CD4-positive, alpha-beta T cell treated with Interleukin-1 beta for 1 hour (primary cell): ENCODE measurements around the gene APOBEC4.

Source experiments
- DNase-seq, 2 donors: peaks; one replicate each; pipeline ENCODE4 v3.0.0-alpha.2; 2020 to 2022

Gene APOBEC4

DNA sequence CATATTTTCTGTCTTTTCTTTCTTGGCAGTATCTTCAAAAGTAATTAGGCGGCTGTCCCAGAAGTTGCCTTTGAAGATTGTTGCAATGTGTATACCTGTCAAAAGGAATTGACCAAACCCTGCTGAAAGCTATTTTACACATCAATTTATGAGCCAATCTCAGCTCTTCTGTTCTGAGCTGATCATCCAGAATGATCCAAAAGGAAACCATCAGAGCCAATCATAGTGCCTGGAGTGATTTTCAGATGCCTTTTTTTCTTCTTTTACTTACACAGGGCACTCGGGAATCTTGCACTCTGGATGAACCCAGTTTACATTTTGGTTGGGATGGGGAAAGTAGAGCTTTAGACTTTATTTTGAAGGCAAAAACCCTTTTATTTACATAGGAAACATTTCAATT lies 21.8 kb upstream of the APOBEC4 start:
- no peak for DNase-seq

DNA sequence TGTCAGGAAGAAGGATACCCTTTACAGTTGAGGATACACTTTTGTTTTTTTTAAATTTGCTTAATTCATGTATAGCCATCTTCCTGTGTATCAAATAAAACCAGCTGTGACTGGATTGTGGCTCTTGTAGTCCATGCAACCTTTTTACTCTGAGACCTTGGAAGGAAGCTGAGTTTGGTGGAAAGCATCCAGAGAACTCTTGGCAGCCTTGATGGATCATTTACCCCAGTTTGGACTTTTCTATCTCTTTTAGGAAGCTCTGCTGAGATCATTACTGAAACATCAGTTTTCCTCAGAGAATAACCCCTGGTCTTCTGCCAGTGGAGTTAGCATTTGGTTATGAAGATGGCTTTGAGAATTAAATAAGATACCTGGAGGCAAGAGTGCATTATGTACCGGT lies 21.2 kb upstream of the APOBEC4 start:
- DNase-seq = no peak

DNA sequence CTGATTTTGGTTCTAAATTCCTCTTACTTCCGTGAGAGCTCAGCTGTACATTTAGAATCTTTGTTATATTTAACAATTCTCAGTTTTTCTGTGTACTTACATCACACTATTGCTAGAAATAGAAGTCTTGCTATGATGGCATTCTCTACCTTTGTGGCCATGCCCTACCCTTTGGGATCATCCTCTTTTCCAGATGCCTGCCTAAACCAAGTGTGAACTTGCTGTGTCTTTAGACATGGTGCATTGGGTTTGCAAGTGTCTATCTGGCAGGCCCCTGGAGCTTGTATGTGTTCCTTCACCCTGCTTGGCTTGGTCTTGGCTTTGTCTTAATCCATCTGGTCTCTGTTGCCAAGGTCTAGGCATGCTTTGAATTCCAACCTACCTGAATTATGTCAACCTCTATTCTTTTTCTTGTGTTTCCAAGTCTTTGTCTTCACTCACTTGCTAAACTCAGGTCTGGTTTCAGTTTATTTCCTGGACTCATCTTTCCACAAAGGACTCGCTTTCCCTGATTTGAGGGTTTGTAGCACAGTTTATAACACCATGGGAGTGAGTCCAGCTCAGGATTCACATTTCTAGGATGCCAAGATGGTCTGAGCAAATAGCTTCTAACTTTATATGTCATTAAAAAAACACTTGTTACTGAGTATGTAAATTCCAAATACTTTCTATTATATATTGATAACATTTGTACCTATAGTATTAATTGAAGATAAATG lies 20.6 kb upstream of the APOBEC4 start:
- DNase-seq = no peak

DNA sequence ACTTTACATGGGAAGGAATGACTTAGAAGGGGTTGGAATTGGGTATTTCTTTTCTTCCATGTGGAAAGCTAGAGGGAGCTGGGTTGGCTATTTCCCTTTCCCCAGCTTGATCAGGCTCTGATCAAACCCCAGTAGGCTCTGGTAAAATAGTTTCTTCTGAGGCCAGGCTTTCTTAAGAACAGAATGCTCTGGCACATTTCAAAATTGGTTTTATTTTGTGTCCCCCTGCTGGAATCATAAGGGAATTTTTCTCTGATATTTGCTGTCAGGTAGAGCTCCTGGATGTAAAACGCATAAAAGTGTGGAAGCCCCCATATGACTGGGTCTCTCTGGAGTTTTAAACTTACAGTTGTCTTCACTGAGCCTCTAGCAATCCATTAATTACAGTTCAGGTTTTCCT lies 17.1 kb upstream of the APOBEC4 start:
- no peak for DNase-seq

DNA sequence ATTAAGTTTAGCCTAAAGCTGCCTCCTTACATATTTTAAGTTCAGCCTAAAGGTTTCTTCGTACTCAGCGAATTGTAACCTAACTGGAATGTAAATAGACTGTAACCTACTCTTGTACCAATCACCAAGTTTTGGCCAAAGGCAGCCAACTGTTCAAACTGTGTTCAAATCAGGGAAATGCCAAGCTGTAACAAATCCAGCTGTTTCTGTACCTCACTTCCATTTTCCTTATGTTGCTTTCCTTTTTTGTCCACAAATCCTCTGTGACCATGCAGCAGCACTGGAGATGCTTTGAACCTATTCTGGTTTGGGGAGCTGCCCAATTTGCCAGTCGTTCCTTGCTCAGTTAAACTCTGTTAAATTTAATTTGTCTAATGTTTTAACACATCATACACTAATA lies 3.2 kb upstream of the APOBEC4 start:
- DNase-seq = no peak

DNA sequence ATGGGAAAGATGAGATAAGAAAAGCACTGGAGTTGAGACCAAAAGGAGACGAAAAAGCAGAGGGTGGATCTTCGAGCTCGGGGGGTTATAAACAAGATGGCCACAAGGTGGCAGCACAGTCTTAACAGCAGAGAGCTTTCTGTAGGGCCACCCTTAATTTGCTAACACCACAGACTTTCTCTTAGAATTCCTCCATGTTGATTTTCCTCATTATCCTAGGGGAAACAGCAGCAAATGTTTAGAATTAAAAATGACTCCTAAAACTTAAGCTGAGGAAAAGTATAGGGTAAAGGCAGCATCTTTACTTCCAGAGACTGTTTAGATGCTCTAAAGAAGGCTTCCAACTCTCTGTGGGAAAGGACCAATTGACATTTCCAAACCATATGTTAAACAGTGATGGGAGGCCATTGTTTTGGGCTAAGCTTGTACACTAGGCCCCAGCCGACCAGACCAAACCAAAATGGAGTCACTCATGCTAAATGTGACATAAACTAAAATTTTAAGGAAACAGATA lies 2.5 kb upstream of the APOBEC4 start:
- peak; percentile 65 to 71 for DNase-seq

DNA sequence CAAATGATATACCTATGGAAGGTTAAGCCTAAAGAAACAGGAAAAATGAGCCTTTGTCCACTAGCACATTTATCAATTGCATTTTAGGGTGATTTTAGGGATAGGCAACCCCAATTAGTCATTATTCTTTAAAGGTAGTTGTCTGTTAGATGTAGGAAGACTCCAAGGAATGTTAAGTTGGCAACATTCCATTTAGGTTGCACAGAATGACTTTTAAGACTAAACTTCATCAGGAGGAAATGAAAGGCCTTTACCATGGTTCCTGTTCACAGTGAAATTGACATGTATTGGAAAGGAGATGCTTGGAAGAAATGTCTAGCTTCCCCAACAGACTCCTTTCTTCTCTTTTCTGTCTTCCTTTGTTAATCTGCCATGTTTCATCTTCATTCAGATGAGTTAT lies 1.6 kb upstream of the APOBEC4 start:
- no peak for DNase-seq

DNA sequence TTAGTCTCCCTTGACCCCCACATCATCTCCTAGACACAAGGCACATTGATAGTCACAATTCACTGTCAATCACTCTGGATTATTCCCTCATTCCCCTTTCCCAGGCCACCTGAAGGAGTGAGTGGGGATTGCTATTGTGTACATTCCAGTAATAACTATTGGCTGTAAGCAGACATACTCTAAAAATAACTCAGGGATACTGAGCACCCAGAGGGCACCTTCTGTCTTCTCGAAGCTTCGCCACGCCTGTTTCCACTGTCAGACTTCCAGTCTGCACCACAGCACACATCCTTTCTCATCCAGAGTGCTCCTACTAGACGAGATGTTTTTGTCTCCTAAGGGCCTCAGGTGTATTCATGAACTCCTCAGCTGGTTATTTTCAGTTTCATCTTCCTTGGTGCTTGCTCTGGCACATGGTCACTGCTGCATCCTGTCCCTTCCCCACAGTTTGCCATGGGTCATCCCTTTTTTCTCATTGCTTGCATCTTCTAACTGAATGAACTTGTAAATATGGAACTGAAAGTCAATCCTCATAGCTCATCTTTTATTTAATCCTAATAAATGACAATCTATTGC lies 848 bp upstream of the APOBEC4 start:
- DNase-seq = no peak

DNA sequence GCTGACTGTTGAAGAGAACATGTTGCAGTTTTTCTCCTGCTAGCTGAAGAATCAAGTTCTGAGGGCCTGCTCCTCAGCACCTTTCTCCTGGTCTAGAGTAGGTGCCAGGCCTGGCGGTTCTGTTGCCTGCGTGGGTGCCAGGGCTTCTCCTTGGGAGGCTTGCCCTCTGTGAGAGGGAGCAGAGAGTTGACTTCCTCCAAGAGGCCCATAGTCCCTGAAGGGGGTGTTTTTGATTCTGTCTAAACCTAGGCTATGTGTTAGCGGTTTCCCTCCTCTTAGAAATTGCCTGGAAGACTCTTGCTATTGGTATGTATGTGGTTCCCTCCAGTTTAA lies 312 bp upstream of the APOBEC4 start:
- DNase-seq = no peak

DNA sequence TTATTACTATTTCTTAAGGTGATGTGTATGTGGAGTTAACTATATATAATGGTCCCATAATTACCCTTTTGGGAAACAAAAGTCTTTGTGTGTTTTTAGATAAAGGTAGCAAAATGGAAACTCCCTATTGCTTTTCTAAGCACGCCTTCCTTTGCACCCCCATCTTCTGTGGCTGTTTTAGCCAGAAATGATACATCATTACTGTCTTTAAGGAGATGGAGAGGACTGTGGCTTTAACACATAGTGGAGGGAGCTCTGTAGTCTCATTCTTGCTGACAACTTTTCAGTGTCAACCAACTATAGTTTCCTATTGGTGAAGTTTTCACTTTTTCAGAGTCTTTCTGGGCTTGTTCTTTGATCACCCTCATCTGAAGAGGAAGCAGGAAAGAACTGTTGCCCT lies 1.0 kb downstream of the APOBEC4 start:
- peak in 1 of 2 donors; percentile 18 for DNase-seq

DNA sequence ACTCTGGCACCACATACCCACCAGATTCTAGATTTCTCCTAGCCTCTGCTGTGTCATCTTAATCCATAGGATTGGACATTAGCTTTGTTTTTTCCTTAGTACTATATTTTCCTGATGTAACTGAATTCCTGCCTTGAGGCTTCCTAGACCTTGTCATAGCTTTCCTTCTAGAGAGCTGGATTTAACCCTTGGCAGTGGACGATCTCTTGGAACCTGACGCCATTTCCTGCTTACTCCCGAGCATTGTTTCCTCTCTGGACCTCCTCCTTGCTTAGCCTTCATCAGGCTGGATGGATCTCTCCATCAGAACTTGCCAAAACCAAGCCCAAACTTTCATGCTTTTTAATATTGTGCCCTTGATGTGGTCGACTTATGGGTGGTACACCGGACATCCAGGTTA lies 1.5 kb downstream of the APOBEC4 start:
- DNase-seq = no peak

DNA sequence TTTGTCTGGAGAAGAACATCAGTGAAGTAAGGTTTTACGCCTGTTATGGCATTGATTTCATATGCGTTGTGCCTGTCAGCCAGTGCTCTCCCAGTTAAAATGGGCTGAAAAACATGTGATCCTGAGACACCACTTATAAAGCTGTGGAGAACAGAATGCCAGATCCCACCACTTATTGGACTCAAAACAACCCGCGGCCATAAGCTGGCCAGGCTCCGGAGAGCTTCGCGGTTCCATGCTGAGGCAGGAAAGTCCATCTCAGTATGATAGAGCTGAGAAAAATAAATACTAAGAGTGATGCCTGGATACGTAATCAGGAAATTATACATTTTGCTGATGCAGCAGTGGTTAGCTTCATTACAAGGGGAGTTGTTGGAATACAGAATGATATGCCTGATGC lies 5.1 kb downstream of the APOBEC4 start:
- no peak for DNase-seq

DNA sequence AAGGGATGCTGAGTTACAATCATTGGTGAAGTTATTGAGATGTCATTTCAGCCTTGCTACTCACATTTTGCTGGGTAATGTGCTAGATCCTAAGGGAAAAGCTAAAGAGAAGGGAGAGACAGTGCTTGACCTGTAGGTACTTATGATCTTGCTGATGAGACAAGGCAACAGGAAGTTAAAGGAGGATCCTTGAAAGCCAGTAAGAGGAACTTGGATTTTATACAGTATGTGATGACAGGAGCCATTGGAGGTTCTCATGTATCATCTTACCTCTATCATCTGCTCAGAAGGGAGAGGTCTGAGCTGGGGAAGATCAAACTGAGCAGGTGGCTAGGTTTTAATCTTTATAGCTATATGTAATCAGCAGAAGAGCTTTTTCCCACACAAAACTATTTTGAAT lies 6.3 kb downstream of the APOBEC4 start:
- DNase-seq = no peak

DNA sequence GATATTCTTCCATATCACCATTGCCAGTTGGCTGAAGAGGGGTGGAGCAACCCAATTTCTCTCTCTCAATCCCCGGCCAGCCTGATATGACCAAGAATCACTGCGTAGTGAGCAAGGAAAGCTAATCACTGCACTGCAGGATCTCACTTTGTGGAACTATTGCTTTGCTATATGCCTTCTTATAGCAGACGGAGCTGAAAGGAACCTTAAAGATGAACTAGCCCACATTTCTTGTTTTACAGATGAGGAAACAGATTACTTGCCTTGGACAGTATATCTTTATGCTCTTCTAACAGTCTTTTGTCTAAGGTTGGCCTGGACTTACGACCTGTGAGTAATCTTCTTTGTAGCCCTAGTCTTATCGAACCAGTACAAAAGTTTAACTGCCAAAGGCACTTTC lies 7.6 kb downstream of the APOBEC4 start:
- no peak for DNase-seq

DNA sequence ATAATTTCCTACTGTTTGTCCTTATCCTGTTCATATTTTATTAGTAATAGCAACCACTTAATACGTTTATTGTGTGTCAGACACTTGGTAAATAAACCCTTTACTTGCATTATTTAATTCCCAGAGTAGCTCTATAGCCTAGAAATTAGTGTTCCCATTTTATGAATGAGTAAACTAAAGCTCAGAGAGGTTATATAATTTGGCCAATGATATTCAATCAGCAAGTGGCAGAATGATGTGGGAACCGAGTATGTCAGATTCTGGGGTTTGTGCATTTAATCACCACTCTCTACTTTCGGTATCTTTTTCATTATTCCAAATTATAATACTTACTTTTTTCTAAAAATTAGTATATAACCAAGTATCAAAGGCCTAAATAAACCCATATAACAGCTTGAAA lies 10.9 kb downstream of the APOBEC4 start:
- DNase-seq = no peak

DNA sequence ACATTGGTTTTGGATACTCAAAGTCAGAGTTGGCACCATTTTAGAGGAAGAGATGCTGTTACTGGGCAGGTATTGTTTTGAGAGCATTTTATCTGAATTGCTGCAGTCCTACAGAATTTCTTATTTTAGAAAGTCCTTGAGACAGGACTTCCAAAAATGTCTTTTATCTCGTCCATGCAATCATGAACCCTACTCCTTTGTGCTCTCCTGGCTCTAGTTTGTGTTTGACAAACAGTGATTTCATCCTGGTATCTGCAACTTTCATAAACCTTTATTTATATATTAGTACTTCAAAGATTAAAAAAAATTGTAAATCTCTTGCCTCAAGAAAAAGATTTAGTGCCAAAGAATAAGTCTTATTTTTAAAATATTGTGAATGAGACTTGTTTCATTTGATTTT lies 12.9 kb downstream of the APOBEC4 start:
- DNase-seq = no peak

DNA sequence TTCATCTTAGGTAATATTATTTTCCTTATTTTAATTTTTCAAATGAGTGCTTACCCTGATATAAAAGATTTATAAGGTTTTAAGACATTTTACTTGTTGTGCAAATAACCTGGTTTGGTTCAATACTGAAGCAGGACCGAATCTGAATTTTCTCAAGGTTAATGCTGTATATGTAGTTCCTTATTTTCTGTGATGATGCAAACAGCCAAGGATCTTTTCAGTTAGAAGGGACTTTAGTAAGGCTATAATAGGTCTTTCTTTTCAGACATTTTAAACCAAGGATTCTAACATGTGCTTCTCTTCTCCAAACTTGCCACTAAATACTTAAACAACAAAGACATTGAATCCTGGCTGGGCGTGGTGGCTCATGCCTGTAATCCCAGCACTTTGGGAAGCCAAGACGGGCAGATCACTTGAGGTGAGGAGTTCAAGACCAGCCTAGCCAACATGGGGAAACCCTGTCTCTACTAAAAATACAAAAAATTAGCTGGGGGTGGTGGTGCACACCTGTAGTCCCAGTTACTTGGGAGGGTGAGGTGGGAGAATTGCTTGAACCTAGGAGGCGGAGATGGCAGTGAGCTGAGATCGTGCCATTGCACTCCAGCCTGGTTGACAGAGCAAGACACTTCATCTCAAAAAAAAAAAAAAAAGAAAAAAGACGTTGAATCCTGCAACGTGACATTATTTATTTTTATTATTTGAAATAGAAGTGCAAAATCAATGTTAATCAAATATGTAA lies 14.3 kb downstream of the APOBEC4 start:
- no peak for DNase-seq

DNA sequence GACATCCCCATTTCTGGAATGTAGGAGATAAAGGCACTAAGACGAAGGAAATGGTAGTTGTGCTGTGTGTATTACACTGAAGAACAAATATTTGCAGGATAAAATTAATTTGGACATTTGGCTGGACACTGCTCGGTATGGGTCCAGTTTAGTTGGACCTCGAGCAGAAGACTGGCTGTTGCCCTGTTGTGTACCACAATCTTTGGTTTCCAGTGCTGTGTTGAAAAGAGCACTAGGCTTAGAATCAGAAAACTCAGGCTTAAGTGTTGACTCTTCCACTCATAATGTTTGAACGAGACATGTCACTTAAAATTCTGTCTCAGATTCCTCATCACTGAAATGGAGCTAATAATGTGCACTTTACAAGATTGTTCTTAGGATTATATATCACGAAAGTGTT lies 16.3 kb downstream of the APOBEC4 start:
- DNase-seq = no peak

DNA sequence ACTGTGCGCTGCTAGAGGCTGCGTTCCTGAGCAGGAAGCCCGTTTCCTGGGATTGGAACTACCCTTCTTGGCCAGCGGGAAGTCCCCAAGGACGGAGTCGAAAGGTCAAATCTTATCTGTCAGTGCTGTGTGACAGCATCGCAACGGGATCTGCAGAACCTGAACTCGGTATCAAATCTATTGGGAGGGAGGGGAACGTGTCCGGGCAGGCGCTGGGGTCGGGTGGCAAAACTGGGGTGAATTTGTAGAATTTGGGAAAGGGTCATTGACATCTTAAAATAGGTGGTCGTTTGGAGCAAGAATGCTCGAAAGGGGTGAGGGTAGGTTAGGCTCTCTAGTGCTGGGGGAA lies 16.8 kb downstream of the APOBEC4 start:
- no peak for DNase-seq

DNA sequence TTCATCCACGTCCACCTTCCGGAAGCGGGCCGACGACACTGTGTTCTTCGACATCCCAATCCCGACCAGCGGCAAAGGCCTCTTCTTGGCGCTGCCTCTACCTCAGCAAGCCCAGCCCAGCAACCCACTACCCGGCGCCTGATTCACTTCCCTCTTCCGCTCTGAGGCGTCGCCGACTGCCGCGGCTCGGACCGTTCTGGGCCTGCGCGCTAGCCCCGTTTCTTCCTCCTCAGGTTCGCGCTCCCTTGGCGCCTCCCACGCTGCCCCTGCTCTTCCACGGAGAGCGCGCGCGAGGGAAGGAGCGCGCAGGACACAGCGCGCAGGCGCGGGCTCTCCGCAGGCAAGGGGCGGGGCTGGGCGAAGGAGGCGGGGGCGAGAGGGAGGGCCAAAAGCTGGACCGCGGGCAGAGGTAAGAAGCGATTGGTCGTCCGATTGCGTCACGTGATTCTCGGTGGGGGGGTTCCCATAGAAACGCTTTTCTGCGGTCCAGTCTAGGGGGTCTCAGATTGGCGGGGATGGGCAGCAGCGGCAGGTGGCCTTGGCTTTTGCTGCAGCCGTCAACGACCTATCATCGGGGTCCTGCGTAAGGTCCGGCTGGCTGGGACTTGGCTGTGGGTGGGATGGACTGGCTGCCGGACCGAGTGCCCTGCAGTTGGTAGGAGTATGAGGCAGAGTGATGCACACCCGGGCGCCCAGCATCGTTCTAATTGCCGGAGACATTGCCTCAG lies 17.3 kb downstream of the APOBEC4 start, which contains the start of gene ARPC5:
ARPC5 (minus strand) TSS at position 178 of the 728 bp plus-strand sequence; CDS start at position 54, 124 bp downstream.
- peak; percentile 97 to 98 for DNase-seq

DNA sequence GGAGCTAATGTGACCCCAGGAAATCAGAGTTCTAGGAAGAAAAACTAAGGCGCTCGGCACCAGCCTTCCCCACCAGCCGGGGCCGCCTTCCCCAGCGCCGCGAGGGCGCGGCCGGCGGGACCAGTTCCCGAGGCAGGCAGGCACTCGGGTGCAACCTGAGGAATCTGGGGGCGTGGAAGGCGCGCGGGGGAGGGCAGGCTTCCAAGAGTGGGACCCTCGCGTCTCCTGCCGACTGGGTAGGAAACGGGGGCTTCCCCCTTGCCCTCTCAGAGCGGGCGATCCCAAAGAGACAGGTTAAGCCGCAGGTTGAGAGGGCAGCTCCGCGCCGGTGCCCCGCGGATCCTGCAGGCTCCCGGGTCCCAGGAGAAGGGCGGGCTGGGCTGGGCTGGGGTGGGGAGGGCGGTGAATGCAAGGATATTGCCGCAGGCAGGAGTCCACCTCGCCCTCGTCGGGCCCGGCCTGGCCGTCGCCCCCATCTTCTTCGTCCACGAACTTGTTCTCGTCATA lies 18.0 kb downstream of the APOBEC4 start:
- DNase-seq = no peak

DNA sequence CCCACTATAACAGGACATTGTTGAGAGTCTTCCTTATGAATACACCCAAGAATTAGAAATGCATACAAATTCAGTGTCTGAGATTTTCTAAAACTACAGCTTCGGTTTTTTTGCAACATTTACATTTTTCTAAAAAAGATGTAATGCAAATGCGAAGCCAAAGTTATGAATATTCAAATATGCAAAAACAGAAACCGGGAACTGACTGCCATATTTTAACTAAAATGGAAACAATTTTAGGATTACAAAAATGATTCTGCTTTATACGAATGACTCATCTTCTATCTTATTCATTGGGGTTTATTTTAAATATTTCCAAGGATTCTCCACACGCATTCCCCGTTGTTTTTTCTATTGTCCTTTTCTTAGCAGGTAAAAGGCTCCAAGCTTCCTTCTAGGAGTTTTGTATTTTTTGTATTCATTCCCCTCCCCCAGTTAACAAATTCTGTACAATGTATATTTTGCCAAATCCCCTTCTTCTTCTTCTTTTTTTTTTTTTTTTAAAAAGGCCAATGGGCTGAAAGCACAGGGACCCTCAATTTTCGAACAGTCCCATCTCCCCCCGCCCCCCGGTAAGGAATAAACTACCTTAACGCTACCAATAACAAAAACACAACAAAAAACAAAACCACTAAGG lies 18.6 kb downstream of the APOBEC4 start:
- no peak for DNase-seq
